ENCODE data around the gene STK31. TPM values are rescaled to one million over a fixed set of nuclear protein-coding genes. Genes with fewer than 3 reads are reported as not detected.

Gene STK31
- total and polyA plus RNA-seq, 2 donors (not counting 3 experiments of a cell fraction or from before 2014, with no cell fraction given): 0.44 TPM; not detected in 1

GRCh38 chr7:23783115-23783514 is 73.1 kb downstream of the STK31 start:
- DNase-seq (ENCODE audit: low read depth, low spot score) (no peak), FAIRE-seq (no peak)
- dilution Hi-C loops (cut with MboI; ENCODE audit: extremely low pct_ligation_motif_present, low sequenced_read_pairs) (no loop called here), intact Hi-C loops (cut with micrococcal nuclease) (no loop called here)
- Histone ChIP-seq H3K4me2 (ENCODE audit: insufficient read depth, low read length) (no peak overlapping the region), H3K79me2 (ENCODE audit: control insufficient read depth, insufficient read depth, low read length) (no peaks in the 10 kb centered on the region), H3K4me3 (replicated peaks in 1 of 3; ENCODE audit: insufficient read depth in 1 of 3, low read depth in 1 of 3, low read length in 3 of 3) (no peak overlapping the region), H3K4me1 (ENCODE audit: control insufficient read depth, extremely low read depth, insufficient read depth, low read length) (no peaks in the 10 kb centered on the region), H3K27ac (ENCODE audit: insufficient read depth, low read depth, low read length) (no peak overlapping the region), H3K36me3 (ENCODE audit: control insufficient read depth in 2 of 2, extremely low read depth in 1 of 2, insufficient read depth in 2 of 2, low read length in 2 of 2) (no peaks in the 10 kb centered on the region), H3K9me3 (replicated peaks; ENCODE audit: control insufficient read depth, insufficient read depth, low read length) (no peaks in the 10 kb centered on the region), H3K9me1 (replicated peaks; ENCODE audit: control insufficient read depth, extremely low read depth, insufficient read depth, low read length) (no peaks in the 10 kb centered on the region), H3K27me3 (ENCODE audit: control insufficient read depth in 2 of 2, insufficient read depth in 2 of 2, low read length in 2 of 2) (no peaks in the 10 kb centered on the region), H4K20me1 (replicated peaks; ENCODE audit: control insufficient read depth, extremely low read depth, insufficient read depth, low read length) (no peaks in the 10 kb centered on the region), H2AFZ (ENCODE audit: low read depth, low read length) (no peak overlapping the region), H3K9ac (replicated peaks; ENCODE audit: extremely low read depth, insufficient read depth, low read length) (no peak overlapping the region)
- TF ChIP-seq GATA2 (IDR thresholded peaks at IDR 0.05; ENCODE audit: insufficient read depth, insufficient read length, low read depth, low read length) (no peak), MYC (IDR thresholded peaks at IDR 0.05; ENCODE audit: low read depth, low read length) (no peak), EZH2 (IDR thresholded peaks at IDR 0.05; ENCODE audit: borderline replicate concordance, low read depth, low read length, severe bottlenecking) (no peak), FOS (IDR thresholded peaks at IDR 0.05; ENCODE audit: borderline replicate concordance, insufficient read depth, low read length) (no peak), CTCF (IDR thresholded peaks at IDR 0.05; ENCODE audit: extremely low read depth in 1 of 2, insufficient read depth in 1 of 2, low read depth in 1 of 2, low read length in 2 of 2) (no peak), MAX (IDR thresholded peaks at IDR 0.05; ENCODE audit: insufficient read depth, insufficient read length) (no peak), POLR2AphosphoS5 (IDR thresholded peaks at IDR 0.05; ENCODE audit: insufficient read depth, low read depth, low read length) (no peak), JUN (IDR thresholded peaks at IDR 0.05; ENCODE audit: borderline replicate concordance, insufficient read depth, insufficient read length, low read depth) (no peak), POLR2A (IDR thresholded peaks at IDR 0.05; ENCODE audit: low read depth, low read length) (no peak)
- POLR2A ChIA-PET: no interaction called here
- CTCF ChIA-PET: no interaction called here
- no TSS peak for BruUV-seq (replicated peaks)
